Vagina (tissue), 2 donors: ENCODE data around the gene UNC5B. TPM values are rescaled to one million over a fixed set of nuclear protein-coding genes. Genes with fewer than 3 reads are reported as not detected.

Experiments used
- DNase-seq, 2 donors: peaks; one replicate each; pipeline ENCODE4 v3.0.0-alpha.2; 2017; ENCODE audit errors: extremely low spot score in 2 of 2
- H3K27ac ChIP-seq: fragments of 200-600 bp; sonication (generic); one replicate; pipeline ENCODE4 v1.5.1; 2019
- H3K27me3 ChIP-seq: fragments of 200-600 bp; sonication (generic); one replicate; pipeline ENCODE4 v1.5.1; 2019
- H3K36me3 ChIP-seq, 2 donors: fragments of 200-600 bp; sonication (generic); one replicate each; pipeline ENCODE4 v1.5.1; 2017 to 2019
- H3K4me1 ChIP-seq: fragments of 200-600 bp; sonication (generic); one replicate; pipeline ENCODE4 v1.5.1; 2019
- H3K4me3 ChIP-seq, 2 donors: fragments of 200-600 bp; sonication (generic); 1 replicate in 1 of 2; 2 replicates in 1 of 2; pipeline ENCODE4 v1.5.1; 2016 to 2019
- H3K9me3 ChIP-seq: fragments of 200-600 bp; sonication (generic); one replicate; pipeline ENCODE4 v1.5.1; 2019
- POLR2A ChIP-seq, 2 donors: fragments of 450-650 bp; IDR thresholded peaks; one replicate each; pipeline ENCODE4 v1.6.1; 2017; ENCODE audit warnings: antibody characterized with exemption in 2 of 2, mild to moderate bottlenecking in 2 of 2, moderate library complexity in 2 of 2
- POLR2AphosphoS5 ChIP-seq, 2 donors: sonication (generic); formaldehyde crosslinking; IDR thresholded peaks; one replicate each; pipeline ENCODE4 v1.9.0; 2017; ENCODE audit warnings: antibody characterized with exemption in 2 of 2, mild to moderate bottlenecking in 2 of 2, low read depth in 1 of 2; ENCODE audit not compliant: insufficient read depth in 1 of 2
- intact Hi-C: fragments of 100-400 bp; cut with DNase I; formaldehyde crosslinking; loops from one replicate; pipeline ENCODE4 v1.15.1; 2023
- total RNA-seq: library from RNA; depleted of rRNA; stranded (reverse); fragments of >200 nt; gene quantifications from one replicate; pipeline ENCODE4 v1.2.3, GENCODE V29; 2016
- TF ChIP-seq, protein P1 (sequence below), 3 experiments: fragments of 450-650 bp in 2 of 3; fragments of 200-600 bp in 1 of 3; sonication (generic) in 1 of 3; IDR thresholded peaks; one replicate each; pipeline ENCODE4 v1.5.1; 2017 to 2019; ENCODE audit warnings: antibody characterized with exemption in 3 of 3, mild to moderate bottlenecking in 2 of 3, moderate library complexity in 2 of 3

The UNC5B gene
- total RNA-seq, 1 donor from 2014 or later, result 24.3 TPM

DNA sequence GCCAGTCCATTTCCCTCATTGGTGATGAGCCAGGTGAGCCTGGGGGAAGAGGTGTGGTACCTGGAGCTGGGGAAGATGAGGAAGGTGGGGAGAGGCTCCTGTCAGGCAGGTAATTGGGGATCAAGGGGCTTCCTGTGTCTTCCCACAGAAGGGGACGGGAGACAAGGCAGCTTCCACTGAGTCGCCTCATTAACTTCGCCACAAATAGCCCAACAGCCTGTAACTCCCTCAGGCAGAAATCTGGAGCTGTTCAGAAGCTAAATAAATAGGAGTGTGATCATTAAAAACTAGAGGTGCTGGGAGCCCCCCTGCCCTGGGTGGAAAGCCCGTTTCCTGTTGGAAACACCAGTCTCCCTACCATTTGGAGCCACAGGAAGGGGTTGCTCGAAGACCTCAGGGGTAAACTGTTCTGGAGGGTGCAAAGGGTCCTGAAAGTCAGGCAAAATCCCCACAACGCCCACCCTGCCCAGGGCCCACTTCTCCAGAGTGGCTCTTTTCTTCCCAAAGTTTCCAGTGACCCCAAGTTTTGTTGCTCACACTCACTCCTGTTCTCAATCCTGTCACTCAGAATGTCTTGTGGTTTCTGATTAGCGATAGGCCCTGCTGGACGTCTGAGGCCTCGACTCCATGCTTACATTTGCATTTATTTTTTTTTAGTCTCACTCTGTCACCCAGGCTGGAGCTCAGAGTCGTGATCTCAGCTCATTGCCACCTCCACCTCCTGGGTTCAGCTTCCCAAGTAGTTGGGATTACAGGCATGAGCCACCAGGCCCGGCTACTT is 25.7 kb downstream of the UNC5B start:
- Histone ChIP-seq H3K4me3 (no peak overlapping the region), H3K4me1 (peaks cover 99% of the 10 kb centered on the region), H3K9me3 (no peaks in the 10 kb centered on the region), H3K36me3 (no peaks in the 10 kb centered on the region), H3K27ac (no peak overlapping the region), H3K27me3 (no peaks in the 10 kb centered on the region)
- no peak for DNase-seq
- TF ChIP-seq, protein P1, sequence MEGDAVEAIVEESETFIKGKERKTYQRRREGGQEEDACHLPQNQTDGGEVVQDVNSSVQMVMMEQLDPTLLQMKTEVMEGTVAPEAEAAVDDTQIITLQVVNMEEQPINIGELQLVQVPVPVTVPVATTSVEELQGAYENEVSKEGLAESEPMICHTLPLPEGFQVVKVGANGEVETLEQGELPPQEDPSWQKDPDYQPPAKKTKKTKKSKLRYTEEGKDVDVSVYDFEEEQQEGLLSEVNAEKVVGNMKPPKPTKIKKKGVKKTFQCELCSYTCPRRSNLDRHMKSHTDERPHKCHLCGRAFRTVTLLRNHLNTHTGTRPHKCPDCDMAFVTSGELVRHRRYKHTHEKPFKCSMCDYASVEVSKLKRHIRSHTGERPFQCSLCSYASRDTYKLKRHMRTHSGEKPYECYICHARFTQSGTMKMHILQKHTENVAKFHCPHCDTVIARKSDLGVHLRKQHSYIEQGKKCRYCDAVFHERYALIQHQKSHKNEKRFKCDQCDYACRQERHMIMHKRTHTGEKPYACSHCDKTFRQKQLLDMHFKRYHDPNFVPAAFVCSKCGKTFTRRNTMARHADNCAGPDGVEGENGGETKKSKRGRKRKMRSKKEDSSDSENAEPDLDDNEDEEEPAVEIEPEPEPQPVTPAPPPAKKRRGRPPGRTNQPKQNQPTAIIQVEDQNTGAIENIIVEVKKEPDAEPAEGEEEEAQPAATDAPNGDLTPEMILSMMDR (IDR thresholded peaks at IDR 0.05), result no peak
- no peak for TF ChIP-seq POLR2A (IDR thresholded peaks at IDR 0.05)
- TF ChIP-seq POLR2AphosphoS5 (IDR thresholded peaks at IDR 0.05; ENCODE audit: insufficient read depth in 1 of 2, low read depth in 1 of 2), result no peak
- intact Hi-C loops, result no loop called here

DNA sequence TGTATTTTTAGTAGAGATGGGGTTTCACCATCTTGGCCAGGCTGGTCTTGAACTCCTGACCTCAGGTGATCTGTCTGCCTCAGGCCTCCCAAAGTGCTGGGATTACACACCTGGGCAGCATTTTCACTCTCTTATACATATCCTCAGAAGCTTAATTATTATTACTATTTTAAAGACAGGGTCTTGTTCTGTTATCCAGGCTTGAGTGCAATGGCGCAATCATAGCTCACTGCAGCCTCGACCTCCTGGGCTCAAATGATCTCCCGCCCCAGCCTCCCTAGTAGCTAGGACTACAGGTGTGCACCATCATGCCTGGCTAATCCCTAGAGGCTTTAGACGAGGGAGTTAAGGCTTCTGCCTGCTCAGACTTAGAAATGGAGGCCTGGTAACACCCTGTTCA is 26.3 kb downstream of the UNC5B start:
- H3K4me1 ChIP-seq, result peaks cover 99% of the 10 kb centered on the region
- no peak overlapping the region for H3K4me3 ChIP-seq
- H3K27ac ChIP-seq, result no peak overlapping the region
- no peaks in the 10 kb centered on the region for H3K9me3 ChIP-seq
- DNase-seq, result no peak
- TF ChIP-seq, protein P1 (IDR thresholded peaks at IDR 0.05), result no peak
- TF ChIP-seq POLR2AphosphoS5 (IDR thresholded peaks at IDR 0.05; ENCODE audit: insufficient read depth in 1 of 2, low read depth in 1 of 2), result no peak
- intact Hi-C loops, result no loop called here
- H3K36me3 ChIP-seq, result no peaks in the 10 kb centered on the region
- H3K27me3 ChIP-seq, result no peaks in the 10 kb centered on the region

DNA sequence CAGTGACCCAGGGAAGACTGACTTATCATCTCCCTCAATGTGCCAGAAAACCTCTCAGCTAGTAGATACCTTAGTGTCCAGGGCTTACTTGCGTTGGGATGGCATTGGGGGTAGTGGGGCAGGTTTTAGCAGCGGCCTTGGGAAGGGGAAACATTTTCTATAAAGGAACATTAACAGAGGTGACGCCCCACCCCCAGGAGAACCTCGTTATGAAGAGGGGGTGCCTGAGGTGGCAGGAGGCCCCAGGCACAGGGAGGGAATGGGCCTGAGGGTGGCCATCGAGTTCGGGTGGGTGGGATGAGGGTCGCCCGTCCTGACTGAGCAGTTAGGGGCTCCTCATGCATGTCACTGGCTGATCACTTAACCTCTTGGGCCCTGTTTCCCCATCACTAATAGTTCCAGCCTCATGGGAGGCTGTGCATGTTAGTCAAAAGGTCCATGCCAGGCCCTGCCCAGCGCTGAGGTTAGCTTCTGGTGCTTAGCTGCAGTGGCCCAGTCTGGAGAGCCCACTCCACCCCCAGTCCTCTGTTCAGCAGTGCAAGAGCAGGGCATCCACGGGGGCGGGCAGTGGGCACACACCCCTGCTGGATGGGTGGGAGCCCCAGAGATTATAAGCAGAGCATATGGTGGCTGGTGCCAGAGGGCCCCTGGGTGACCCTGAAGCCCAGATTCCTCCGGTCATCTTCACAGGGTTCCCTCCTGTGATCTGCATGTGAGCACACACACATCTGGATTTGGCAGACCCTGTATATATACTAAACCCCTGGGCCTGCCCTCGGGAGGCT is 27.0 kb downstream of the UNC5B start:
- peak overlapping the region; percentile 0 for H3K27ac ChIP-seq
- H3K27me3 ChIP-seq, result no peaks in the 10 kb centered on the region
- no peak for DNase-seq
- no peaks in the 10 kb centered on the region for H3K36me3 ChIP-seq
- H3K9me3 ChIP-seq, result no peaks in the 10 kb centered on the region
- no peak for TF ChIP-seq POLR2A (IDR thresholded peaks at IDR 0.05)
- TF ChIP-seq POLR2AphosphoS5 (IDR thresholded peaks at IDR 0.05; ENCODE audit: insufficient read depth in 1 of 2, low read depth in 1 of 2), result no peak
- TF ChIP-seq, protein P1 (IDR thresholded peaks at IDR 0.05), result no peak
- H3K4me3 ChIP-seq, result no peak overlapping the region
- peaks cover 99% of the 10 kb centered on the region for H3K4me1 ChIP-seq
- intact Hi-C loops, result no loop called here

DNA sequence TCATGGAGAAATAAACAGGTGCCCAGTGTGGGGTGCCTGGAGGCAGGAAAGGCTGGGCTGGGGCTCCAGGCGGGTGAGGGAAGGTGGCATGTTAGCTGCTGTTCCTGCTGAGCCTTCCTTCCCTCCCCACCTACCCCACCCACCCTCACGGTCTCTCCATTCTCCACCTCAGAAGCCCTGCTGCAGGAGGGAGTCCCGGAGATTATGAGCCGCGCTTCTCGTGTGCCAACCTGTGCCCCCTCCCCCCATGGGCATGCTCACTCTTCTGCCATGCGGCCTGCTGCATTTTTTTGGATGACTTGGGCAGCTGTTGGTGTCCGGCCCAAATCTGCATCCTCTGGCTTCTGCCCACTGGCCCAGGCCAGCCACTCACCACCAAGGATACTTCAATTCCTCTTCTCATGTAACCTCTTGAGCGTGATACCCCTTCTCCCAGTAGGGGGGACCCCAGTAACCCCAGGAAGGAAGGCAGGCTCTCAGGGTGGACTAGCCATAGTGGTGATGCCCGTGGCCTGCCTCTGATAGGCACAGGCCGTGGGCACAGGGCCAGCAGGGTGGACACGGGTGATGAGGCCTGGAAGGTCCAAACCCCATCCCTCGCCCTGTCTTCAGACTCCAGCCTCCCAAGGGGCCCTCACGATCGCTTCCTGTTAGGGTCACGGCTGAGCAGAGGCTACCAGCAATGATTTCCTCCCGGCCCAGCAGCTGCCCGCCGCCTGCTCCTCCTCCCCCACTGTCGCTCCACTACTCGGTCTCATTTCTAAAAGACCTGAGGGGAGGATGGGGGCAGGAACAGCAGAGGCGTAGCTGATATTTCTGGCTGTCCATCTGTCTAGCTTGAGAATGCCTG is 27.8 kb downstream of the UNC5B start:
- intact Hi-C loops, result no loop called here
- no peak for DNase-seq
- no peaks in the 10 kb centered on the region for H3K9me3 ChIP-seq
- no peaks in the 10 kb centered on the region for H3K36me3 ChIP-seq
- no peak overlapping the region for H3K4me3 ChIP-seq
- H3K27ac ChIP-seq, result peak overlapping the region; percentile 0
- H3K4me1 ChIP-seq, result peaks cover 99% of the 10 kb centered on the region
- TF ChIP-seq POLR2AphosphoS5 (IDR thresholded peaks at IDR 0.05; ENCODE audit: insufficient read depth in 1 of 2, low read depth in 1 of 2), result no peak
- TF ChIP-seq, protein P1 (IDR thresholded peaks at IDR 0.05), result no peak
- no peak for TF ChIP-seq POLR2A (IDR thresholded peaks at IDR 0.05)
- H3K27me3 ChIP-seq, result no peaks in the 10 kb centered on the region
